Uterus (tissue), 2 donors: Measurements from ENCODE around the gene MET.

Source experiments
- CTCF ChIP-seq, 4 experiments: fragments of 200-600 bp in 2 of 4; fragments of 450-650 bp in 2 of 4; sonication (generic) in 2 of 4; IDR thresholded peaks; one replicate each; pipeline ENCODE4 v1.5.1; 2016 to 2019; ENCODE audit warnings: antibody characterized with exemption in 4 of 4, mild to moderate bottlenecking in 2 of 4, moderate library complexity in 1 of 4
- POLR2A ChIP-seq, 2 donors: fragments of 450-650 bp; IDR thresholded peaks; one replicate each; pipeline ENCODE4 v1.6.1; 2016; ENCODE audit warnings: antibody characterized with exemption in 2 of 2, mild to moderate bottlenecking in 1 of 2, moderate library complexity in 1 of 2

DNA sequence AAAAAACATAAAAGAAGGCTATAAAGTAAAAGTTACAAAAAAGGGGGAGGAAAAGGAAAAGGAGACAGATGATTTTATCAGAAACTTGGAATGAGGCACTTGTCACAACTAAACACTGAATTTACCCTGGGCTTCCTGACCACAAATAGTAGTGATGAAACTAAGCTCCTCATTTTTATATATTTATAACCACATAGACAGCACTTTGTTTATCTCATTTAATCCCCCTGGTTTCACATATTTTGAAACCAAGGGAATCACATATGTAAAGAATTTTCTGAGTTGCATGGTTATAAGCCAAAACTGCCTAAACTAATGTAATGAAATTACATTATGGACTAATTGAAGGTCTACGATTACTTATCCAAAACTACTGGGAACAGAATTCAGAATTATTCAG, 39.6 kb upstream of the MET start:
- TF ChIP-seq CTCF (IDR thresholded peaks at IDR 0.05) (no peak), POLR2A (IDR thresholded peaks at IDR 0.05) (no peak)
